Measurements from ENCODE around the gene HAGHL.

HAGHL gene

GRCh38 chr16:684961-685696 is 41.8 kb upstream of the HAGHL start:
- Histone ChIP-seq H3K4me3 (ENCODE audit: low read depth, low read length) (no peak overlapping the region), H3K4me1 (ENCODE audit: control insufficient read depth, insufficient read depth, low read length) (peaks cover 9% of the 10 kb centered on the region; the same call in 1 of the 2 replicates), H3K9me3 (ENCODE audit: control insufficient read depth, insufficient read depth, low read depth, low read length) (no peaks in the 10 kb centered on the region), H3K27ac (ENCODE audit: extremely low read depth, low read depth, low read length) (no peak overlapping the region; the same call in 1 of the 2 replicates), H3K36me3 (ENCODE audit: control insufficient read depth in 2 of 2, insufficient read depth in 1 of 2, low read length in 2 of 2) (peaks cover 3 to 72% of the 10 kb centered on the region in 2 experiments; a peak in 1 of 3 replicates)
- no peak for TF ChIP-seq ZNF266 (tag by site-specific recombination; IDR thresholded peaks at IDR 0.05; ENCODE audit: low read depth)
- TF ChIP-seq ZNF398 (tag by site-specific recombination; IDR thresholded peaks at IDR 0.05) = 0 out of 2 replicates have a peak, but pooled peaks have one; percentile 9
- no peak for TF ChIP-seq BCL6B (tag by site-specific recombination; IDR thresholded peaks at IDR 0.05)
- peak; percentile 93 for TF ChIP-seq SCRT2 (tag by site-specific recombination; IDR thresholded peaks at IDR 0.05)
- no peak for TF ChIP-seq KLF8 (tag by site-specific recombination; IDR thresholded peaks at IDR 0.05)
- no peak for TF ChIP-seq ZNF549 (tag by site-specific recombination; IDR thresholded peaks at IDR 0.05)
- TF ChIP-seq ZNF623 (tag by site-specific recombination; IDR thresholded peaks at IDR 0.05) = no peak
- TF ChIP-seq ZNF600 (tag by site-specific recombination; IDR thresholded peaks at IDR 0.05) = peak; percentile 29; the same call in 1 of the 2 replicates
- 0 out of 2 replicates have a peak, but pooled peaks have one; percentile 58 for TF ChIP-seq PBX3 (CRISPR knock-in tag; IDR thresholded peaks at IDR 0.05)
- peak; percentile 40 for TF ChIP-seq KLF9 (tag by site-specific recombination; IDR thresholded peaks at IDR 0.05; ENCODE audit: low read depth)
- TF ChIP-seq SCRT1 (tag by site-specific recombination; IDR thresholded peaks at IDR 0.05; ENCODE audit: borderline replicate concordance) = peak; percentile 37; the same call in 1 of the 2 replicates
- no peak for TF ChIP-seq ZNF76 (tag by site-specific recombination; IDR thresholded peaks at IDR 0.05; ENCODE audit: borderline replicate concordance, low read depth)
- 0 out of 2 replicates have a peak, but pooled peaks have one; percentile 41 for TF ChIP-seq ZNF837 (tag by site-specific recombination; IDR thresholded peaks at IDR 0.05)
- no peak for TF ChIP-seq ZNF776 (tag by site-specific recombination; IDR thresholded peaks at IDR 0.05; ENCODE audit: borderline replicate concordance)
- ChIA-PET CTCF (interaction anchor here (1.8 kb wide), 1 partner anchor 27 kb away, joined by 3 read pairs; no protein-coding TSS in a partner anchor), POLR2A (interaction anchor here (1.0 to 1.4 kb wide), 7 partner anchors 10 to 450 kb away, joined by 3 to 9 read pairs (median 4); partner anchors contain the start of genes CCDC78, FAM234A, HAGHL and RHBDL1)

GRCh38 chr16:685967-686366 is 40.9 kb upstream of the HAGHL start:
- H3K4me1 ChIP-seq (ENCODE audit: control insufficient read depth, insufficient read depth, low read length) = peaks cover 9% of the 10 kb centered on the region; the same call in 1 of the 2 replicates
- H3K27ac ChIP-seq (ENCODE audit: extremely low read depth, low read depth, low read length) = no peak overlapping the region
- H3K4me3 ChIP-seq (ENCODE audit: low read depth, low read length) = no peak overlapping the region
- H3K36me3 ChIP-seq (ENCODE audit: control insufficient read depth in 2 of 2, insufficient read depth in 1 of 2, low read length in 2 of 2) = peaks cover 3 to 70% of the 10 kb centered on the region in 2 experiments; a peak in 1 of 3 replicates
- CTCF ChIA-PET = interaction anchor here (0.8 to 1.8 kb wide), 3 partner anchors 9 to 27 kb away, joined by 3 read pairs; no protein-coding TSS in a partner anchor
- POLR2A ChIA-PET = interaction anchor here (0.5 to 1.5 kb wide), 2 partner anchors 9 to 85 kb away, joined by 3 to 6 read pairs; no protein-coding TSS in a partner anchor
- no peaks in the 10 kb centered on the region for H3K9me3 ChIP-seq (ENCODE audit: control insufficient read depth, insufficient read depth, low read depth, low read length)
- TF ChIP-seq CTCF (tag by site-specific recombination; IDR thresholded peaks at IDR 0.05) (peak; percentile 73), ZBTB6 (tag by site-specific recombination; IDR thresholded peaks at IDR 0.05) (no peak), ZNF514 (tag by site-specific recombination; IDR thresholded peaks at IDR 0.05) (no peak), REPIN1 (tag by site-specific recombination; IDR thresholded peaks at IDR 0.05; ENCODE audit: low read depth) (no peak), HIC1 (tag by site-specific recombination; IDR thresholded peaks at IDR 0.05) (peak; percentile 87), ZNF248 (tag by site-specific recombination; IDR thresholded peaks at IDR 0.05) (no peak), KLF1 (tag by site-specific recombination; IDR thresholded peaks at IDR 0.05) (no peak), IKZF3 (tag by site-specific recombination; IDR thresholded peaks at IDR 0.05) (no peak), ZNF670 (tag by site-specific recombination; IDR thresholded peaks at IDR 0.05; ENCODE audit: low read depth) (no peak), GLIS2 (tag by site-specific recombination; IDR thresholded peaks at IDR 0.05) (no peak), KLF8 (tag by site-specific recombination; IDR thresholded peaks at IDR 0.05) (no peak)

All from HEK293 (cell line).